A549 (cell line): Measurements from ENCODE around the gene SUGP2.

ENCODE experiments used
- CBX8 ChIP-seq: fragments of 200-600 bp; sonication (generic); IDR thresholded peaks from 2 replicates; pipeline ENCODE4 v1.6.1; 2016
- CHD2 ChIP-seq: fragments of 150-350 bp; IDR thresholded peaks from 2 replicates; pipeline ENCODE4 v1.6.1; 2014; ENCODE audit warnings: low read length; ENCODE audit not compliant: partially characterized antibody
- CTCF ChIP-seq: fragments of >200 bp; sonication (Bioruptor Twin); formaldehyde crosslinking; IDR thresholded peaks from 3 replicates; pipeline ENCODE4 v1.5.1; 2016
- MAZ ChIP-seq: fragments of 150-350 bp; IDR thresholded peaks from 2 replicates; pipeline ENCODE4 v1.6.1; 2014; ENCODE audit warnings: antibody characterized with exemption, low read depth, low read length, borderline replicate concordance
- POLR2AphosphoS2 ChIP-seq: conservative IDR thresholded peaks from 2 replicates; pipeline ENCODE4 v1.6.1; 2012; ENCODE audit warnings: low read length, improper control_type of control experiment, inconsistent platforms
- USF2 ChIP-seq: fragments of 450-650 bp; IDR thresholded peaks from 2 replicates; pipeline ENCODE4 v1.6.1; 2014; ENCODE audit warnings: antibody characterized with exemption
- TF ChIP-seq, protein P1 (sequence below): IDR thresholded peaks from 2 replicates; pipeline ENCODE4 v1.6.1; 2012

GRCh38 chr19:19025861-19026260 lies 7.5 kb downstream of the SUGP2 start:
- TF ChIP-seq CHD2 (no peak), CTCF (no peak), MAZ (no peak), USF2 (no peak), CBX8 (no peak), POLR2AphosphoS2 (no peak)
- TF ChIP-seq, protein P1, sequence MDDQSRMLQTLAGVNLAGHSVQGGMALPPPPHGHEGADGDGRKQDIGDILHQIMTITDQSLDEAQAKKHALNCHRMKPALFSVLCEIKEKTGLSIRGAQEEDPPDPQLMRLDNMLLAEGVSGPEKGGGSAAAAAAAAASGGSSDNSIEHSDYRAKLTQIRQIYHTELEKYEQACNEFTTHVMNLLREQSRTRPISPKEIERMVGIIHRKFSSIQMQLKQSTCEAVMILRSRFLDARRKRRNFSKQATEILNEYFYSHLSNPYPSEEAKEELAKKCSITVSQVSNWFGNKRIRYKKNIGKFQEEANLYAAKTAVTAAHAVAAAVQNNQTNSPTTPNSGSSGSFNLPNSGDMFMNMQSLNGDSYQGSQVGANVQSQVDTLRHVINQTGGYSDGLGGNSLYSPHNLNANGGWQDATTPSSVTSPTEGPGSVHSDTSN, result no peak
